GM12878 (cell line): ENCODE measurements around the gene SLC4A2. TPM values are rescaled to one million over a fixed set of nuclear protein-coding genes. Genes with fewer than 3 reads are reported as not detected.

Experiments used
- ATAC-seq: fragments of 200-7000 bp; cut with Tn5 transposase; 3 replicates; pipeline ENCODE4 v1.9.1; 2020; ENCODE audit warnings: mild to moderate bottlenecking, moderate library complexity
- BruUV-seq: library from RNA; stranded (reverse); fragments of 400-500 nt; replicated peaks from 2 replicates; lab custom pipeline; 2021; lab: Mats Ljungman, UMichigan
- CTCF ChIA-PET: fragments of 300-600 bp; sonication (Branson Sonifier 250); formaldehyde crosslinking; extraction: SDS; loops from one replicate; lab custom pipeline; 2021; ENCODE audit warnings: inconsistent platforms; lab: Yijun Ruan, JAX
- POLR2A ChIA-PET: fragments of 350-600 bp; formaldehyde crosslinking; extraction: SDS; loops from one replicate; lab custom pipeline; 2021; ENCODE audit warnings: inconsistent platforms; lab: Charles Lee
- RAD21 ChIA-PET: fragments of 300-600 bp; sonication (Branson Sonifier 250); formaldehyde crosslinking; loops from one replicate; lab custom pipeline; 2023; ENCODE audit warnings: antibody characterized with exemption; ENCODE audit not compliant: unreplicated experiment; lab: Charles Lee
- SMC1A ChIA-PET: fragments of 300-600 bp; sonication (Branson Sonifier 250); formaldehyde crosslinking; loops from one replicate; lab custom pipeline; 2023; ENCODE audit not compliant: unreplicated experiment, uncharacterized antibody; lab: Charles Lee
- DNase-seq: peaks from one replicate; pipeline ENCODE4 v3.0.0-alpha.2; 2011; ENCODE audit warnings: low read depth, low spot score
- FAIRE-seq: peaks from 3 replicates; lab custom pipeline; 2011; peaks lifted over from hg19 to GRCh38; lab: Jason Lieb, UNC
- H2AFZ ChIP-seq: 2 replicates; pipeline ENCODE4 v1.6.0; 2011; ENCODE audit warnings: low read depth, low read length, control low read depth; ENCODE audit not compliant: control insufficient read depth
- H3K27ac ChIP-seq: 2 replicates; pipeline ENCODE4 v1.5.1; 2011; ENCODE audit warnings: control low read depth; ENCODE audit not compliant: control insufficient read depth, insufficient read depth
- H3K27me3 ChIP-seq, 2 experiments: replicated peaks in 1 of 2; 2 replicates each; pipeline versions ENCODE4 v1.6.0 to v1.6.1; 2011; ENCODE audit warnings: low read length in 1 of 2; ENCODE audit not compliant: control insufficient read depth in 2 of 2, insufficient read depth in 2 of 2
- H3K36me3 ChIP-seq, 2 experiments: 2 replicates each; pipeline ENCODE4 v1.5.1; 2011; ENCODE audit warnings: low read length in 1 of 2; ENCODE audit not compliant: control insufficient read depth in 2 of 2, insufficient read depth in 2 of 2
- H3K4me1 ChIP-seq: 2 replicates; pipeline ENCODE4 v1.6.1; 2011; ENCODE audit warnings: mild to moderate bottlenecking, low read length, moderate library complexity, mixed read lengths; ENCODE audit not compliant: control insufficient read depth, insufficient read depth
- H3K4me2 ChIP-seq: 2 replicates; pipeline ENCODE4 v1.6.0; 2011; ENCODE audit warnings: control low read depth; ENCODE audit not compliant: control insufficient read depth, insufficient read depth
- H3K4me3 ChIP-seq: fragments of 200-600 bp; sonication (generic); 2 replicates; pipeline ENCODE4 v1.5.1; 2016
- H3K79me2 ChIP-seq: 2 replicates; pipeline ENCODE4 v1.6.0; 2011; ENCODE audit warnings: low read length; ENCODE audit not compliant: control insufficient read depth, insufficient read depth
- H3K9ac ChIP-seq: 2 replicates; pipeline ENCODE4 v1.8.0; 2011; ENCODE audit warnings: low read length, control low read depth, mixed read lengths; ENCODE audit not compliant: control insufficient read depth, insufficient read depth
- H3K9me3 ChIP-seq: replicated peaks from 3 replicates; pipeline ENCODE4 v1.5.1; 2011; ENCODE audit warnings: mild to moderate bottlenecking, low read length; ENCODE audit not compliant: control insufficient read depth, insufficient read depth
- H4K20me1 ChIP-seq: 2 replicates; pipeline ENCODE4 v1.6.0; 2011; ENCODE audit not compliant: control insufficient read depth, insufficient read depth
- BCL11A ChIP-seq: IDR thresholded peaks from 2 replicates; pipeline ENCODE4 v1.6.1; 2011; ENCODE audit warnings: low read depth, low read length
- BRCA1 ChIP-seq: IDR thresholded peaks from 2 replicates; pipeline ENCODE4 v1.6.1; 2011; ENCODE audit warnings: low read depth, low read length, improper control_type of control experiment
- CBX5 ChIP-seq: sonication (generic); IDR thresholded peaks from 2 replicates; pipeline ENCODE4 v1.6.1; 2016; ENCODE audit warnings: low read depth, moderate library complexity, mild to moderate bottlenecking, inconsistent platforms
- CHD1 ChIP-seq: IDR thresholded peaks from 2 replicates; pipeline ENCODE4 v1.6.1; 2012; ENCODE audit warnings: low read depth, low read length, improper control_type of control experiment
- E4F1 ChIP-seq: fragments of 450-650 bp; IDR thresholded peaks from 2 replicates; pipeline ENCODE4 v1.6.1; 2018; ENCODE audit warnings: borderline replicate concordance, mild to moderate bottlenecking; ENCODE audit not compliant: partially characterized antibody
- ETV6 ChIP-seq, 2 experiments: fragments of 450-650 bp in 1 of 2; IDR thresholded peaks in 1 of 2; conservative IDR thresholded peaks in 1 of 2; 2 replicates each; pipeline ENCODE4 v1.6.1; 2014; ENCODE audit warnings: antibody characterized with exemption in 1 of 2, borderline replicate concordance in 1 of 2, low read depth in 1 of 2, mild to moderate bottlenecking in 1 of 2, moderate library complexity in 1 of 2
- MEF2B ChIP-seq: fragments of 450-650 bp; IDR thresholded peaks from 2 replicates; pipeline ENCODE4 v1.6.1; 2018; ENCODE audit warnings: mild to moderate bottlenecking, moderate library complexity; ENCODE audit not compliant: partially characterized antibody, poor library complexity, severe bottlenecking
- NR2C2 ChIP-seq: IDR thresholded peaks from 2 replicates; pipeline ENCODE4 v1.6.1; 2011; ENCODE audit warnings: borderline replicate concordance, low read depth; ENCODE audit not compliant: control insufficient read depth, insufficient read length
- PAX5 ChIP-seq: IDR thresholded peaks from 2 replicates; pipeline ENCODE4 v1.6.1; 2011; ENCODE audit warnings: low read depth, low read length, borderline replicate concordance
- PML ChIP-seq: IDR thresholded peaks from 2 replicates; pipeline ENCODE4 v1.6.1; 2012; ENCODE audit warnings: low read length, inconsistent platforms
- STAT1 ChIP-seq: fragments of 450-650 bp; conservative IDR thresholded peaks from 2 replicates; pipeline ENCODE4 v1.6.1; 2014; ENCODE audit warnings: antibody characterized with exemption, mild to moderate bottlenecking
- TCF3 ChIP-seq: IDR thresholded peaks from 2 replicates; pipeline ENCODE4 v1.6.1; 2012; ENCODE audit warnings: low read depth, mild to moderate bottlenecking, low read length, borderline replicate concordance; ENCODE audit not compliant: insufficient read depth
- TCF7 ChIP-seq: IDR thresholded peaks from 2 replicates; pipeline ENCODE4 v1.6.1; 2014; ENCODE audit warnings: antibody characterized with exemption, borderline replicate concordance
- USF1 ChIP-seq: IDR thresholded peaks from 2 replicates; pipeline ENCODE4 v1.6.1; 2011; ENCODE audit warnings: borderline replicate concordance, low read depth, mild to moderate bottlenecking, moderate library complexity, mixed read lengths, low read length; ENCODE audit not compliant: insufficient read depth; ENCODE audit errors: extremely low read length
- ZBTB4 ChIP-seq: fragments of 450-650 bp; formaldehyde crosslinking; IDR thresholded peaks from 2 replicates; pipeline ENCODE4 v1.4.0; 2022; ENCODE audit warnings: mild to moderate bottlenecking, moderate library complexity
- ZSCAN29 ChIP-seq: fragments of 450-650 bp; IDR thresholded peaks from 2 replicates; pipeline ENCODE4 v1.6.1; 2017; ENCODE audit warnings: mild to moderate bottlenecking, moderate library complexity
- WGBS: methylation state at CpG from one replicate; pipeline ENCODE4 v1.1.6; 2016; ENCODE audit warnings: low lambda C conversion rate; ENCODE audit not compliant: insufficient replicate concordance, insufficient coverage; ENCODE audit errors: missing lambda C conversion rate; 5-methylcytosine and 5-hydroxymethylcytosine counted together
- in situ Hi-C: fragments of 300-500 bp; cut with MboI; formaldehyde crosslinking; loops from 9 replicates; pipeline ENCODE4 v1.14.3; 2018; ENCODE audit warnings: mixed read lengths
- intact Hi-C: fragments of 100-400 bp; cut with micrococcal nuclease; formaldehyde crosslinking; loops from one replicate; pipeline ENCODE4 v1.14.2; 2022; ENCODE audit not compliant: unreplicated experiment
- polyA plus RNA-seq, 11 experiments: library from polyadenylated mRNA; depleted of rRNA in 4 of 11; unstranded in 6 of 11; stranded (reverse) in 5 of 11; fragments of >200 nt; fragmentation: Nextera tagmentation in 4 of 11; fragmentation: Illumina TruSeq in 1 of 11; extraction: Ambion mirVana in 4 of 11; extraction: Trizol in 1 of 11; gene quantifications; 1 replicate in 1 of 11; 2 replicates in 10 of 11; pipeline versions ENCODE4 v1.2.1 to v1.2.3, GENCODE V29; 2011 to 2016; ENCODE audit warnings: inconsistent platforms in 2 of 11, missing spikeins in 2 of 11, low read depth in 1 of 11
- total RNA-seq, 4 experiments: library from RNA; depleted of rRNA in 3 of 4; stranded (reverse); fragments of >200 nt in 3 of 4; fragmentation: Illumina TruSeq in 1 of 4; extraction: Trizol in 1 of 4; gene quantifications; 2 replicates each; pipeline versions ENCODE4 v1.2.1 to v1.2.3, GENCODE V29; 2013 to 2021

Gene SLC4A2
- total and polyA plus RNA-seq, 10 of the 15 experiments (the other 5 are each of a cell fraction or from before 2014, with no cell fraction given), result 2.7 to 78.6 (median 30.1) TPM

- TF ChIP-seq ZBTB4 (CRISPR knock-in tag) (no peak), TCF3 (no peak)
These were observed 43.4 kb upstream of the SLC4A2 start (continued) for GRCh38 chr7:151015967-151016366.

GRCh38 chr7:151016505-151016904 is 42.9 kb upstream of the SLC4A2 start:
- Histone ChIP-seq H3K27ac (no peak overlapping the region), H4K20me1 (no peaks in the 10 kb centered on the region), H3K4me2 (no peak overlapping the region), H3K9me3 (no peaks in the 10 kb centered on the region), H3K4me1 (peaks cover 9% of the 10 kb centered on the region), H3K36me3 (no peaks in the 10 kb centered on the region), H3K9ac (no peak overlapping the region), H2AFZ (no peak overlapping the region), H3K79me2 (no peaks in the 10 kb centered on the region), H3K27me3 (peaks cover 8 to 10% of the 10 kb centered on the region in 2 experiments; a peak in 3 of 4 replicates), H3K4me3 (no peak overlapping the region)
- POLR2A ChIA-PET, result no interaction called here
- in situ Hi-C loops, result no loop called here
- DNase-seq, result no peak
- intact Hi-C loops, result no loop called here
- no peak for FAIRE-seq
- SMC1A ChIA-PET, result no interaction called here
- WGBS, result 46% methylated on average over 5 of the region's 8 CpGs
- BruUV-seq, result no TSS peak
- RAD21 ChIA-PET, result no interaction called here
- ATAC-seq, result no peak
- CTCF ChIA-PET, result interaction anchor here (1.1 to 1.9 kb wide), 3 partner anchors 12 to 54 kb away, joined by 4 to 5 read pairs (median 4); partner anchors contain the start of gene ABCB8
- TF ChIP-seq ZSCAN29 (no peak), NR2C2 (no peak), ETV6 (conservative IDR thresholded peaks at IDR 0.05 in 1 of 2, IDR thresholded peaks at IDR 0.05 in 1 of 2; ENCODE audit: borderline replicate concordance in 1 of 2, low read depth in 1 of 2) (no peak), PAX5 (no peak), CBX5 (no peak), TCF7 (no peak), USF1 (no peak), CHD1 (no peak), BRCA1 (no peak), E4F1 (no peak), STAT1 (no peak), MEF2B (no peak), BCL11A (no peak), PML (no peak)
